NCI-H1417 (cell line): ENCODE measurements around the gene ENO1.

Source experiments
- DNase-seq, 3 experiments: peaks; one replicate each; lab custom pipeline; 2025; lab: John Stamatoyannopoulos, UW

Gene ENO1

DNA sequence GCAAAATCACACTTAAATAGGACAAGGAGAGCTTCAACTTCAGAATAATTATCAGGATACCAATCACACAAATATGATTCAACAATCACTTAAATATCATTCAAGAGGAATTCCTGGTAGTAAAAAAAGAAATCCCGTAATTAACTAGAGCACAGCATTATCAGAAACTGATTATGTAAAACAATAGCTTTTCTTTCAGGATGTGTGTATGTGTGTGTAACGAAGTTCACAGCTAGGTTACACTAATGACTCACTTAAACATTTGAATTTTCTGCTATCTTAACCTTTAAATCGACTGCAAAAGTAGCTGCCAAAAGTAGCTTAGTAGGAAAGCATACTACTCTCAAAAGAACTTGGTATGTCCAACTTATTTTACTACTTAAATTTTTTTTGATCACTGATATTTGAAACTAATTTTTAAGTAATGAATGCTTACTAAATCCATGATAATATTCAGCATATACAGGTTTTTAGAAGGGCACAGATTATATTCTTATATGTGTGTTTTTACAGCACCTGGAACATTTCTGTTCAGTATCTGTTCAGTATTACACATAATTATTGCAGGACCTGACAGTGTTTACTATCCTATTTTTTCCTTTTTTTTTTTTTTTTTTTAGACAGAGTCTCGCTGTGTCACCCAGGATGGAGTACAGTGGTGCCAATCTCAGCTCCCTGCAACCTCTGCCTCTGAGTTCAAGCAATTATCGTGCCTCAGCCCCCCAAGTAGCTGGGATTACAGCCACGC lies 65.3 kb downstream of the ENO1 start:
- no peak for DNase-seq

DNA sequence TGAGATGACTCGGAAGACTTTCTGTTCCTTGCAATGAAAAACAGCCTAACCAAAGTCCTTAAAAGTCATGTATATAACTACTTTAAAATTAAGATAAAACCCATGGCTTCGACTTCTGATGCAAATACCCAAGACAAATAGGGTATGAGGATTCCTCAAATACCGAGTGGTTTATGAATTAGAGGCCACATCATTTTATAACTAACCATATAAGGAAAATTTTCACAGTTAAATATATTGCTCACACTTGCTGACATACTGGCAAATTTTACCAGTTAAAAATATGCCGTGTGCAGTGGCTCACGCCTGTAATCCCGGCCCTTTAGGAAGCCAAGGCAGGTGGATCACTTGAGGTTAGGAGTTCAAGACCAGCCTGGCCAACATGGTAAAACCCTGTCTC lies 66.4 kb downstream of the ENO1 start:
- no peak for DNase-seq
